Fibroblast of the aortic adventitia (primary cell): ENCODE measurements around the gene TM4SF1. TPM values are rescaled to one million over a fixed set of nuclear protein-coding genes. Genes with fewer than 3 reads are reported as not detected.
"Not testable (repeated sequence)": the region's sequence is repeated elsewhere in the genome, so short reads cannot be mapped to it uniquely, and the experiment has no call there.

Source experiments
- DNase-seq: peaks from one replicate; pipeline ENCODE4 v3.0.0-alpha.2; 2010; ENCODE audit warnings: low read depth
- H3K4me3 ChIP-seq: 2 replicates; pipeline ENCODE4 v1.5.1; 2011; ENCODE audit warnings: low read depth, mild to moderate bottlenecking, control low read depth, low read length, moderate library complexity
- total RNA-seq: library from RNA; depleted of rRNA; stranded (reverse); fragments of >200 nt; gene quantifications from 2 replicates; pipeline ENCODE4 v1.2.3, GENCODE V29; 2012; ENCODE audit warnings: low replicate concordance
- TF ChIP-seq, protein P1 (sequence below): IDR thresholded peaks from 2 replicates; pipeline ENCODE4 v1.5.1; 2011; ENCODE audit warnings: mild to moderate bottlenecking, low read length, control low read depth, inconsistent platforms; ENCODE audit not compliant: insufficient read depth

Gene TM4SF1
- total RNA-seq, 1 donor: 299 TPM

DNA sequence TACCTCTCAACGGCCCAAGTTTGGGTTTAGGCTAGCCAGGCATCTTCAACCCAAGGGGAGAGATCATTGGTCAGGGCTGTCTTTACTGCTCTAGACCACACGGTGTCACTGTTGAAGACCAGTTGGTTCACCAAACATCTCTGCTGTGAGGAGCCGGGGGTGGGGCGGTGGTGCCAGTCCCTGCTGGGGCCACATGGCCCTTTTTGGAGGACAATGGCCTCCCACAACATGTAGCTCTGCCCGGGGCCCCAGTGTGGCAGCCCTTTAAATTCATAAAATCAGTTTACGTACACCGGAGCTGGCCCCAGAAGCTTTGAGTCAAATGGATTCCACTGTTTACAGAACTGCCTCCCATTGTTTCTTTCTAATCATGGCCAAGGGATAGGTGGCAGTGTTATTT lies 24.9 kb downstream of the TM4SF1 start:
- TF ChIP-seq, protein P1, sequence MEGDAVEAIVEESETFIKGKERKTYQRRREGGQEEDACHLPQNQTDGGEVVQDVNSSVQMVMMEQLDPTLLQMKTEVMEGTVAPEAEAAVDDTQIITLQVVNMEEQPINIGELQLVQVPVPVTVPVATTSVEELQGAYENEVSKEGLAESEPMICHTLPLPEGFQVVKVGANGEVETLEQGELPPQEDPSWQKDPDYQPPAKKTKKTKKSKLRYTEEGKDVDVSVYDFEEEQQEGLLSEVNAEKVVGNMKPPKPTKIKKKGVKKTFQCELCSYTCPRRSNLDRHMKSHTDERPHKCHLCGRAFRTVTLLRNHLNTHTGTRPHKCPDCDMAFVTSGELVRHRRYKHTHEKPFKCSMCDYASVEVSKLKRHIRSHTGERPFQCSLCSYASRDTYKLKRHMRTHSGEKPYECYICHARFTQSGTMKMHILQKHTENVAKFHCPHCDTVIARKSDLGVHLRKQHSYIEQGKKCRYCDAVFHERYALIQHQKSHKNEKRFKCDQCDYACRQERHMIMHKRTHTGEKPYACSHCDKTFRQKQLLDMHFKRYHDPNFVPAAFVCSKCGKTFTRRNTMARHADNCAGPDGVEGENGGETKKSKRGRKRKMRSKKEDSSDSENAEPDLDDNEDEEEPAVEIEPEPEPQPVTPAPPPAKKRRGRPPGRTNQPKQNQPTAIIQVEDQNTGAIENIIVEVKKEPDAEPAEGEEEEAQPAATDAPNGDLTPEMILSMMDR: peak; percentile 75
- H3K4me3 ChIP-seq: no peak overlapping the region
- DNase-seq: peak; percentile 64

DNA sequence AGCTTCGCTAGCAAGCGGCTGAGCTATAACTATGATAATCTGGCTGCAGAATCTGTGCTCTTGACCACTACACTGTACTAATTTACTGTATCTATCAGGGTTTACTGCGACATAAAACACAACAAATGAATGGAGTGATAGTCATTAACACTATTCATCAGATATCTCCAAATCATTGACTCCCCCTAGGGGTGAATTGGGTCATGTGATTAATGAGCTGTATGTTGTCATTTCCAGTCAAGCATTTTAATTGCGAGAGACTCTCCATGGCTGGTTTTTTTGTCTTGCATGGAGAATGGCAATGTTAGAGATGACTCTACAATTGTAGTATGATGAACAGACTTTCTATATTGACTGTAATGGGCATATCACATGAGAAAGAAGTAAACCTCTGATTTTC lies 33.5 kb downstream of the TM4SF1 start:
- DNase-seq: no peak
- H3K4me3 ChIP-seq: no peak overlapping the region
- TF ChIP-seq, protein P1: no peak

DNA sequence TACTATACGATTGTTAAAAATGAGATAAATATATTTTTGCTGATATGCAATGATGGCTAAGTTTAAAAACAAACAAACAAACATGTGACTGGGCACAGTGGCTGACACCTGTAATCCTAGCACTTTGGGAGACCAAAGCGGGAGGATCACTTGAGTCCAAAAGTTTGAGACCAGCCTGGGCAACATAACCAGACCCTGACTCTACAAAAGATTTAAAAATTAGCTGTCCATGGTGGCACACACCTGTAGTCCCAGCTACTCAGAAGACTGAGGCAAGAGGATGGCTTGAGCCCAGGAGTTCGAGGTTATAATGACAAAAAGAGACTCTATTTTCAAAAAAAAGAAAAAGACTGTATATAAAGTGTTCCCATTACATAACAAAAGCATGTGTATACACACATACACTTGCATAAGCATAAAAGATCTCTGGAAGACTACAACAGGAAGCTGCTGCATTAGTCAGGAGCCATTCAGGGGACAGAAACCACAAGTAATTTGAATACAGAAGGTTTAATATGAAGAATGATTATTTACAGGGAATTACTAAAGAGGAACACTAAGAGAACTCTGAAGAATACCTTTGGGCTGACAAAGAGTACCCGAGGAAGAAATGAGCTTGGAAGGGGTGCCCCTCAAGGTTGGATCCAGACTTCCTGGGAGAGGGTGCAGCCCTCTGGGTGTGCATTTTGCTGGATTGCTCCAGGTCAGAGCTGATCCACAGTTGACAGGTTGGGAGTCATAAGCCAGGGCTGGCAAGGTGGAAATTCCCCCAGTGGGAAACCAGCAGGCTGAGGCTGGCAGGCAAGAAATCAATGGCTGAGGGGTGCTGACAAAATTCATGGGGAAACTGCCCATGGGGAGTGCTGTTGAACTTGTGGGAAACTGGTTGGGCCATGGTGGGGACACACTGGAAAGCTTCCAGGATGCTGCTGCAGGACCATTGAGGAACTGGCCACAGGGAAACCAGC lies 34.8 kb downstream of the TM4SF1 start:
- peak; percentile 67 for DNase-seq
- TF ChIP-seq, protein P1: no peak
- no peak overlapping the region for H3K4me3 ChIP-seq

DNA sequence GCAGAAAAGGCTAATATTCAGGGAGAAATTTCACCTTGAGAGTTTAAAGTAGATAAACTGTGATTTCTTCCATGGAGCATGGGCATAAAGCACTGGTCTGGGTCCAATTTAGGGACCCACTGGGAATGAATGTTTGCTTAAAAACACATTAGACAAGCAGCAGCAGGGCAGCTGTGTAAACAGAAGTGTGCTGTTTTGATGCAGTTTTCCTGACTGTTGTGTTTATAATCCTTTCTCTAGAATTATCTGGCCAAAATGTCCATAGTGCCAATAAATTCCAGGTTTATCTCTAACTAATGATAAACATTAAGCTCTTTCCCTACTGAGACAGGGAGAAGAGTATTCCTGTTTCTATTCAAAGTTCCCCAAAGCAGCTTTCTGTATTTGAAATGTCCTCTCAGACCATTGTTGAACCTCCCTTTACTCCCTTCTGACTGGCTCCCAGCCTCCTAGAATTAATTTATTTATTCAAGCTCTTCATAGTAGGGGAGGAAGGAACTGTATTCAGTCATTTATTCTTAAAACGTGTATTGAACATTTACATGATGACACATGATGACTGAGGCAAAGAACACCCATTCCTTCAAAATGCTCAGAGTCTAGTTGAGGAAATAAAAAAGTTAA lies 37.0 kb downstream of the TM4SF1 start:
- H3K4me3 ChIP-seq: no peak overlapping the region
- DNase-seq: no peak
- TF ChIP-seq, protein P1: no peak

DNA sequence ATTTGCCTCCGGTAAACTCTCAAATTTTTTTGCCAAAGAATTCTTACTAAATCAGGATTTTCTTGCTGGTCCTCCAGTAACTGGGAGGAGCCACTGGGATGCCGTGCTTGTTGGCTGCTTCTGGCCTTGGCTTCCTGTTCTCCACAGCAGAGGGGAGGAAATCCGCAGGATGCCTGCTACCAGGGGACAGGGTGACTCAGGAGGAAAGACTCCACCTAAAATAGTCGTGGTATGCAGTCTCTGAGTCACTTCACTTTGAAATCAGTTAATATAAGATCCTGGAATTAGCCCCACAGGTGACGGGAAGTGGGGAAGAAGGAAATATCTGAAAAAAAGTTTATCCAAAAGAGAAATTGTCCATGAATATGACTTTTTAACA lies 37.5 kb downstream of the TM4SF1 start:
- TF ChIP-seq, protein P1: no peak
- no peak overlapping the region for H3K4me3 ChIP-seq
- DNase-seq: peak; percentile 98

DNA sequence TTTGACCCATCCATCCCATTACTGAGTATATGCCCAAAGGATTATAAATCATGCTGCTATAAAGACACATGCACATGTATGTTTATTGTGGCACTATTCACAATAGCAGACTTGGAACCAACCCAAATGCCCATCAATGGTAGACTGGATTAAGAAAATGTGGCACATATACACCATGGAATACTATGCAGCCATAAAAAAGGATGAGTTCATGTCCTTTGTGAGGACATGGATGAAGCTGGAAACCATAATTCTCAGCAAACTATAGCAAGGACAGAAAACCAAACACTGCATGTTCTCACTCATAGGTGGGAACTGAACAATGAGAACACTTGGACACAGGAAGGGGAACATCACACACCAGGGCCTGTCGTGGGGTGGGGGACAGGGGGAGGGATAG lies 40.0 kb downstream of the TM4SF1 start:
- H3K4me3 ChIP-seq, DNase-seq: not testable (repeated sequence)

DNA sequence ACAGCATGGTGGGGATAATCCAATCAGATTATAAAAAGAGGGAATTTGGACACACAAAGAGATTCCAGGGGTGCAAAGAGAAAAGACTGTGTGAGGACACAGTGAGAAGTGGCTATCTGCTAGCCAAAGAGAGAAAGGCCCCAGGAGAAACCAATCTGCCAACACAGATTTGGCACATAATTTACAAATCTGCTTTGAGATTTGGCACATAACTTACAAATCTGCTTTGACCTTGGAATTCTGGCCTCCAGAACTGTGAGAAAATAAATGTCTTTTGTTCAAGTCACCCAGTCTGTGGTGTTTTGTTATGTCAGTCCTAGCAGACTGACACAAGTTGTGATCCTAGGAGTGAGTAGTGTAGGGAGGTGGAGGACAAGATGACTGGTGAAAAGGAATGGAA lies 40.5 kb downstream of the TM4SF1 start:
- TF ChIP-seq, protein P1: no peak
- DNase-seq: peak; percentile 53
- no peak overlapping the region for H3K4me3 ChIP-seq
